ENCODE measurements around the gene SEMA7A.
A peak's percentile ranks its signal among the peaks of the same experiment; 100 is the strongest.

Gene SEMA7A

GRCh38 chr15:74414603-74415338, 19.0 kb downstream of the SEMA7A start:
- no peak for DNase-seq

- no peak for DNase-seq
Measured at GRCh38 chr15:74414081-74414580, 19.6 kb downstream of the SEMA7A start.

- no peak for DNase-seq
Measured at GRCh38 chr15:74413350-74414080, 20.2 kb downstream of the SEMA7A start.

GRCh38 chr15:74412159-74412558, 21.6 kb downstream of the SEMA7A start:
- no peak for DNase-seq

- DNase-seq: no peak
Measured at GRCh38 chr15:74411686-74412085, 22.1 kb downstream of the SEMA7A start.

GRCh38 chr15:74410502-74410901, 23.3 kb downstream of the SEMA7A start:
- no peak for DNase-seq

- DNase-seq: no peak
Measured at GRCh38 chr15:74409225-74409624, 24.5 kb downstream of the SEMA7A start.

GRCh38 chr15:74408815-74409214, 24.9 kb downstream of the SEMA7A start:
- DNase-seq: no peak

GRCh38 chr15:74408385-74408784, 25.4 kb downstream of the SEMA7A start:
- no peak for DNase-seq

- no peak for DNase-seq
Measured at GRCh38 chr15:74406992-74407705, 26.6 kb downstream of the SEMA7A start.

GRCh38 chr15:74406517-74406916, 27.2 kb downstream of the SEMA7A start:
- DNase-seq: no peak

GRCh38 chr15:74405823-74406222, 27.9 kb downstream of the SEMA7A start:
- no peak for DNase-seq

- no peak for DNase-seq
Measured at GRCh38 chr15:74403991-74404563, 29.7 kb downstream of the SEMA7A start.

GRCh38 chr15:74403588-74403919, 30.2 kb downstream of the SEMA7A start:
- DNase-seq: no peak

- peak; percentile 75 for DNase-seq
Measured at GRCh38 chr15:74402873-74403587, 30.7 kb downstream of the SEMA7A start.

GRCh38 chr15:74402337-74402841, 31.4 kb downstream of the SEMA7A start:
- DNase-seq: no peak

- no peak for DNase-seq
Measured at GRCh38 chr15:74400915-74401757, 32.6 kb downstream of the SEMA7A start.

GRCh38 chr15:74400313-74400860, 33.4 kb downstream of the SEMA7A start:
- no peak for DNase-seq

- DNase-seq: no peak
Measured at GRCh38 chr15:74399511-74400312, 34.0 kb downstream of the SEMA7A start.

GRCh38 chr15:74399100-74399499, 34.7 kb downstream of the SEMA7A start:
- DNase-seq: no peak
